ENCODE results near the gene PPP1R12A.
"Not testable (repeated sequence)": the region's sequence is repeated elsewhere in the genome, so short reads cannot be mapped to it uniquely, and the experiment has no call there.

Gene PPP1R12A

GRCh38 chr12:79891506-79892162 lies 43.3 kb downstream of the PPP1R12A start:
- no peak for DNase-seq

- no peak for DNase-seq
Measured at GRCh38 chr12:79887890-79888289, 47.0 kb downstream of the PPP1R12A start.

- DNase-seq: no peak
Measured at GRCh38 chr12:79886917-79887519, 47.9 kb downstream of the PPP1R12A start.

GRCh38 chr12:79885911-79886490 lies 48.9 kb downstream of the PPP1R12A start:
- DNase-seq: no peak

GRCh38 chr12:79884401-79885006 lies 50.4 kb downstream of the PPP1R12A start:
- no peak for DNase-seq

GRCh38 chr12:79883216-79883615 lies 51.7 kb downstream of the PPP1R12A start:
- DNase-seq: no peak

- no peak for DNase-seq
Measured at GRCh38 chr12:79881351-79881750, 53.5 kb downstream of the PPP1R12A start.

GRCh38 chr12:79878506-79878905 lies 56.4 kb downstream of the PPP1R12A start:
- DNase-seq: not testable (repeated sequence)

GRCh38 chr12:79877246-79877645 lies 57.7 kb downstream of the PPP1R12A start:
- no peak for DNase-seq

- DNase-seq: no peak
Measured at GRCh38 chr12:79874665-79875064, 60.2 kb downstream of the PPP1R12A start.

- DNase-seq: no peak
Measured at GRCh38 chr12:79873201-79873600, 61.7 kb downstream of the PPP1R12A start.

GRCh38 chr12:79871621-79872020 lies 63.3 kb downstream of the PPP1R12A start:
- DNase-seq: no peak

GRCh38 chr12:79870916-79871315 lies 64.0 kb downstream of the PPP1R12A start:
- no peak for DNase-seq

GRCh38 chr12:79859646-79860045 lies 75.3 kb downstream of the PPP1R12A start:
- DNase-seq: no peak

GRCh38 chr12:79858518-79858917 lies 76.4 kb downstream of the PPP1R12A start:
- no peak for DNase-seq

- no peak for DNase-seq
Measured at GRCh38 chr12:79857675-79858074, 77.2 kb downstream of the PPP1R12A start.

- DNase-seq: no peak
Measured at GRCh38 chr12:79850610-79851299, 84.1 kb downstream of the PPP1R12A start.

- DNase-seq: no peak
Measured at GRCh38 chr12:79848339-79848738, 86.6 kb downstream of the PPP1R12A start.

GRCh38 chr12:79847417-79847816 lies 87.5 kb downstream of the PPP1R12A start:
- DNase-seq: no peak

- no peak for DNase-seq
Measured at GRCh38 chr12:79844693-79845092, 90.2 kb downstream of the PPP1R12A start.

- no peak for DNase-seq
Measured at GRCh38 chr12:79843978-79844377, 90.9 kb downstream of the PPP1R12A start.

- DNase-seq: no peak
Measured at GRCh38 chr12:79842630-79843029, 92.3 kb downstream of the PPP1R12A start.

- no peak for DNase-seq
Measured at GRCh38 chr12:79841878-79842265, 93.0 kb downstream of the PPP1R12A start.

Measured in activated gamma-delta T cell treated with Interleukin-2 at 50 U/mL for 16 hours (primary cell).